Measurements from ENCODE around the gene KIF3C. TPM values are rescaled to one million over a fixed set of nuclear protein-coding genes. Genes with fewer than 3 reads are reported as not detected.
A peak's percentile ranks its signal among the peaks of the same experiment; 100 is the strongest.

The KIF3C gene
- total RNA-seq, 2 donors from 2014 or later, result 42.9 to 51.4 TPM

DNA sequence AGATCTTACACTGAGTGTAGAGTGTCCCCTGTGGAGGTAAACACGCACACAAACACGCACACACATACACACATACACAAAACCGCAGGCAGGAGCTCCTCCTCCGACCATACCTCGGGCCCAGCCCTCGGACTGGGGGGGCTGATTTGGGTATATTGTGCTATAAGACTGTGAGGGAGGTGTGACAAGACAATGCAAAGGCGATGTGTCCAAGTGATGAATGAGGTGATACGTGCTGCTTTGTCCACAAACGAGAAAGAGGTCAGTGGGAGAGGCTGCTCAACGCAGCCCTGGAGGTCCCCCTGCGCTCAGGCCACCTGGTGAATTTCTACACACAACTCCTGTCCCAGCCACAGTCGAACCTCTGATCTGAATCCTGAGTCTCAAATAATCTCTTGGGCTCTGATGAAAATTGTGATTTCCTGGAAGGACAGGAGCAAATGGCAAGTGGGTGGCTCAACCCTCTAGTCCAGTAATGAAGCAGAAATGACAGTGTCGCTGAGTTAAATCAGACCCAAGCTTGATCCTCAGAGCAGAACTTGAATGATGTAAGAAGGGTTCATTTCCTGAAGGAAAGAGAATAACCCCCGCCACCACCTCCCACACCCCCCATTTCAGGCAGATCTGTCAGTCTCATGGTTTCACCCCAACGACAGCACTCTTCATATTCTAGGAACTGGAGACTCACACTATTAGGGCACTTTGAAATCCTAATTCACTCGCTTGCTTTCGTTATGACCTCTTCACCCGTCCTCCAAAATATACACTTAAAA is 55.1 kb downstream of the KIF3C start:
- Mint-ChIP-seq H3K4me3 (no peak overlapping the region), H3K4me1 (no peaks in the 10 kb centered on the region)

DNA sequence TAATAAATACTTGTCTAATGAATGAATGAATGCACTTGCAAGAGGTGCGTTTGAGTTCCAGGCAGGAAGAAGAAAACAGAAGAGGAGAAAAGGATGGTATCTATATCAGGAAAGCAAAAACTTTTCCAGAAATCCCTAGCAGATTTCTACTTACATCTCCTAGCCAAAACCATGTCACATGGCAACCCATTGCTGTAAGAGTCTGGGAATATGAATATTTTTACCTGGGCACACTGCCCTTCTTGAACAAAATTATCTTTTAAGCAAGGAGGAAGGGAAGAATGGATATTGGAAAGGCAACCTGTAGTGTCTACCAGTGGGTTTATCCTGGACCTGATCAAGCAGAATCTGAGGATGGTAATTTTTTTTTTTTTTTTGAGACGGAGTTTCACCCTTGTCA is 59.8 kb downstream of the KIF3C start:
- H3K27ac Mint-ChIP-seq, result no peak overlapping the region
- H3K4me3 Mint-ChIP-seq, result no peak overlapping the region
- 92% methylated on average over 2 of the region's 2 CpGs; no CpG with 5 or more reads in 1 of the 2 experiments for WGBS, 2 experiments (ENCODE audit: insufficient coverage in 1 of 2, insufficient read length in 1 of 2)

More for the DNA sequence above, 55.1 kb downstream of the KIF3C start:
- peaks cover 38% of the 10 kb centered on the region for H3K36me3 Mint-ChIP-seq (ENCODE audit: low read depth)
- TF ChIP-seq, protein P1, sequence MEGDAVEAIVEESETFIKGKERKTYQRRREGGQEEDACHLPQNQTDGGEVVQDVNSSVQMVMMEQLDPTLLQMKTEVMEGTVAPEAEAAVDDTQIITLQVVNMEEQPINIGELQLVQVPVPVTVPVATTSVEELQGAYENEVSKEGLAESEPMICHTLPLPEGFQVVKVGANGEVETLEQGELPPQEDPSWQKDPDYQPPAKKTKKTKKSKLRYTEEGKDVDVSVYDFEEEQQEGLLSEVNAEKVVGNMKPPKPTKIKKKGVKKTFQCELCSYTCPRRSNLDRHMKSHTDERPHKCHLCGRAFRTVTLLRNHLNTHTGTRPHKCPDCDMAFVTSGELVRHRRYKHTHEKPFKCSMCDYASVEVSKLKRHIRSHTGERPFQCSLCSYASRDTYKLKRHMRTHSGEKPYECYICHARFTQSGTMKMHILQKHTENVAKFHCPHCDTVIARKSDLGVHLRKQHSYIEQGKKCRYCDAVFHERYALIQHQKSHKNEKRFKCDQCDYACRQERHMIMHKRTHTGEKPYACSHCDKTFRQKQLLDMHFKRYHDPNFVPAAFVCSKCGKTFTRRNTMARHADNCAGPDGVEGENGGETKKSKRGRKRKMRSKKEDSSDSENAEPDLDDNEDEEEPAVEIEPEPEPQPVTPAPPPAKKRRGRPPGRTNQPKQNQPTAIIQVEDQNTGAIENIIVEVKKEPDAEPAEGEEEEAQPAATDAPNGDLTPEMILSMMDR (conservative IDR thresholded peaks at IDR 0.05), result no peak
- no peaks in the 10 kb centered on the region for H3K9me3 Mint-ChIP-seq
- H3K27ac ChIP-seq (ENCODE audit: low read depth, low read length), result no peak overlapping the region
- no peaks in the 10 kb centered on the region for H3K4me1 ChIP-seq (ENCODE audit: control insufficient read depth, insufficient read depth, low read length)
- no peaks in the 10 kb centered on the region for H3K9me3 ChIP-seq (ENCODE audit: control insufficient read depth, low read length)
- no peak overlapping the region for H3K4me3 ChIP-seq (ENCODE audit: low read length)
- H3K27me3 Mint-ChIP-seq (ENCODE audit: insufficient read depth), result no peaks in the 10 kb centered on the region
- no peak overlapping the region for H3K9ac ChIP-seq (ENCODE audit: extremely low read depth, low read length, poor library complexity, severe bottlenecking)
- no peak overlapping the region for H3K27ac Mint-ChIP-seq
- no peaks in the 10 kb centered on the region for H3K27me3 ChIP-seq (ENCODE audit: control insufficient read depth, insufficient read depth, low read length, poor library complexity, severe bottlenecking)
- peaks cover 20% of the 10 kb centered on the region for H3K36me3 ChIP-seq (ENCODE audit: control insufficient read depth, insufficient read depth, low read length)
- DNase-seq, result no peak
- WGBS, 2 experiments (ENCODE audit: insufficient coverage in 1 of 2, insufficient read length in 1 of 2), result 85 to 89% methylated on average over 11 to 18 of the region's 18 CpGs

DNA sequence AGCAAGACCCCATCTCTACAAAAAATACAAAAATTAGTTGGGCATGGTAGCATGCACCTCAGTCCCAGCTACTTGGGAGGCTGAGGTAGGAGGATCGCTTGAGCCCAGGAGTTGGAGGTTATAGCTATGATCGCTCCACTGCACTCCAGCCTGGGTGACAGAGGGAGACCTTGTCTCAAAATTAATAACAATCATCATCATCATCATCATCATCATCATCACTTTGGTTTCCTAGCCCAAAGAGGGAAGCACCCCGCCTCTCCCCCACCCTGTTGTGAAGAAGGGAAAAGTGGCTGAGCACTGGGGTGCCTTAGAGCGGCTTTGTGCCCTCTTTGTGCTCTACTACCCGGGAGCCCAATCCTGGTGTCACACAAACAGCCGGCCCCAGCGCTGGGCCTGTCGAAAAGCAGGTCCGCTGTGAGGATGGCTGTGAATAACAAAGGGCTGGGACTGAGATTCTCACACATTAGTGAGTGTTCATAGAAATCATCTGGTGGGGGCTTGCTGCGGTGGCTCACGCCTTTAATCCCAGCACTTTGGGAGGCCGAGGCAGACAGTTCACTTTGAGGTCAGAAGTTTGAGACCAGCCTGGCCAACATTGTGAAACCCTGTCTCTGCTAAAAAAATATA is 61.4 kb downstream of the KIF3C start:
- Mint-ChIP-seq H3K4me3 (no peak overlapping the region), H3K9me3 (peaks cover 7% of the 10 kb centered on the region), H3K36me3 (ENCODE audit: low read depth) (no peaks in the 10 kb centered on the region), H3K4me1 (no peaks in the 10 kb centered on the region), H3K27ac (no peak overlapping the region), H3K27me3 (ENCODE audit: insufficient read depth) (no peaks in the 10 kb centered on the region)
- Histone ChIP-seq H3K27me3 (ENCODE audit: control insufficient read depth, insufficient read depth, low read length, poor library complexity, severe bottlenecking) (no peaks in the 10 kb centered on the region), H3K27ac (ENCODE audit: low read depth, low read length) (no peak overlapping the region), H3K4me1 (ENCODE audit: control insufficient read depth, insufficient read depth, low read length) (no peaks in the 10 kb centered on the region), H3K4me3 (ENCODE audit: low read length) (no peak overlapping the region), H3K36me3 (ENCODE audit: control insufficient read depth, insufficient read depth, low read length) (no peaks in the 10 kb centered on the region), H3K9ac (ENCODE audit: extremely low read depth, low read length, poor library complexity, severe bottlenecking) (no peak overlapping the region), H3K9me3 (ENCODE audit: control insufficient read depth, low read length) (peaks cover 5% of the 10 kb centered on the region)
- 67% methylated on average over 6 to 12 of the region's 12 CpGs for WGBS, 2 experiments (ENCODE audit: insufficient coverage in 1 of 2, insufficient read length in 1 of 2)
- TF ChIP-seq, protein P1 (conservative IDR thresholded peaks at IDR 0.05), result no peak
- peak; percentile 80 for DNase-seq

More for the DNA sequence above, 59.8 kb downstream of the KIF3C start:
- no peak for DNase-seq
- no peaks in the 10 kb centered on the region for H3K27me3 Mint-ChIP-seq (ENCODE audit: insufficient read depth)
- no peaks in the 10 kb centered on the region for H3K4me1 ChIP-seq (ENCODE audit: control insufficient read depth, insufficient read depth, low read length)
- peaks cover 7% of the 10 kb centered on the region for H3K36me3 ChIP-seq (ENCODE audit: control insufficient read depth, insufficient read depth, low read length)
- no peak overlapping the region for H3K27ac ChIP-seq (ENCODE audit: low read depth, low read length)
- no peaks in the 10 kb centered on the region for H3K4me1 Mint-ChIP-seq
- H3K27me3 ChIP-seq (ENCODE audit: control insufficient read depth, insufficient read depth, low read length, poor library complexity, severe bottlenecking), result no peaks in the 10 kb centered on the region
- H3K36me3 Mint-ChIP-seq (ENCODE audit: low read depth), result peaks cover 12% of the 10 kb centered on the region
- H3K9me3 Mint-ChIP-seq, result no peaks in the 10 kb centered on the region
- no peak overlapping the region for H3K9ac ChIP-seq (ENCODE audit: extremely low read depth, low read length, poor library complexity, severe bottlenecking)
- no peak overlapping the region for H3K4me3 ChIP-seq (ENCODE audit: low read length)
- TF ChIP-seq, protein P1 (conservative IDR thresholded peaks at IDR 0.05), result no peak
- H3K9me3 ChIP-seq (ENCODE audit: control insufficient read depth, low read length), result no peaks in the 10 kb centered on the region
